HG03064 (cell line): ENCODE results near the gene DPP10.

ENCODE experiments used
- ATAC-seq: cut with Tn5 transposase; IDR thresholded peaks from one replicate; pipeline ENCODE4 v1.9.1; 2021; ENCODE audit warnings: low read depth; ENCODE audit not compliant: unreplicated experiment

DPP10 gene

DNA sequence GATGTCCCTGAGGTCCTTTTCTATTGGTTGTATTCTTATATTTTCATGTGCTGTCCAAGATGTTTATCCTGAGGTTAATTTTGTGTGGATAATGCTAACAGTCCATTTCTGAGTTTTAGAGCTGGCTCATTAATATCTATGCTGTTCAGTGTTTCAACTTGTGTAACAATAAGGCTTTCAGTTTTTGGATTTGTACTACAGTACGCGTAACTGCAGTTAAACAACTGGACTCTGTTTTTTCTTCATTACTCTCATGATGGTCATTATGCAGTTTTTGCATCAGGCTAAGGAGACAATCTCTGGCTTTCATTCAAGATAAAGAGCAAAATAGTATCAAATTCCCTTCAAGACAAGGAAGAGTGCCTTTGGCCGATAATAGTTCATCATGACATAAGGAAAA lies 1364.8 kb downstream of the DPP10 start:
- ATAC-seq, result no peak

DNA sequence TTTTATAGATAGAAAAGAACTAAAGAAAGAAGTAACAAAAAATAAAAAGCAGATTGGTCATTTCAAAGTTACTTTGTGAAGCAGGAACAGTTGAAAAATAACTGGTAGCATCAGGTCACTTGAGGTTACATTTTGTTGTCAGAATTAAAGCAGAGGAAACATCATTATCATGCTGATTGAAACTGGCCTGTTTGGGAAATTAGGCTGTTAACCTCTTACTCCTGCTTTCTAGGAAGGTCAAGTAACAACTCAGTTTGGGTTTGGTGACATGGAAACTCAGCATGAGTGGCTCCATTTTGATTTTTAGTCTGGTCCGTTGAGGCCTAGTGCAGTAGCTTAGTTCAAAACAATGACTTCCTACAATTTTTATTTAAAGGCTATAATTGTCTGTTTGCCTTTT lies 1383.5 kb downstream of the DPP10 start:
- no peak for ATAC-seq

DNA sequence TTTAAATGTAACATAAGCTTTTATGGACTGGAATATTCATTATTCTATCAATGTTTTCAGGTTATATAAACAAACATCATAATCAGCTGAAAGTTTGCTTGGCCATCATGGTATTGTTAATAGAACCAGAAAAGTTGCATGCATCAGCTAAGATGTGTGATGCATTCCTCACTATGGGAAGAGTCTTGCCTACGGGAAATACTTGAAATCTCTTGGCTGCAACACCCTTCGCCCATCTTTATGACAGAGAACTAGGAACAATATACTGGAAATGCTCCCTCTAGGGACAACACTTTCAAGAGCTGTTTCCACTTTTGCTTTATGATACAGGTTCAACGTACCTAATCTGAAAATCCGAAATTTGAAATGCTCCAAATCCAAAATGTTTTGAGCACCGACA lies 1390.8 kb downstream of the DPP10 start:
- ATAC-seq, result no peak

DNA sequence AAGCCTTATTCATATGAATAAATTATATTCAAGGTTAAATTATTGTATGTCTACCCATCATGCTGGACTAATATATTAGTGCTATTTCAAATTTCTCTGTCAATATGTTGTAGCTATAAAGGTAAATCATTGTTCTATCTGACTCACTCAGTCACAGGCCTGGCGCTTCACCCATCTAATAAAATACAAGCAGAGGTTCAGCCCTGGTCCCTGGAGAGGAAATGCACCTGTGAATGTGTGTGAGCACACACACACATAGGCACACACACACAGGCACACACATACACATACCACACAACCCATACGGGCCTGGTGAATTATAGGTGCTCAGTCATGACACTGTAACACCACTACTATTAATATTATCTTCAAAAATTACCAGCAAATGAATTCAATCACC lies 1396.1 kb downstream of the DPP10 start:
- no peak for ATAC-seq

DNA sequence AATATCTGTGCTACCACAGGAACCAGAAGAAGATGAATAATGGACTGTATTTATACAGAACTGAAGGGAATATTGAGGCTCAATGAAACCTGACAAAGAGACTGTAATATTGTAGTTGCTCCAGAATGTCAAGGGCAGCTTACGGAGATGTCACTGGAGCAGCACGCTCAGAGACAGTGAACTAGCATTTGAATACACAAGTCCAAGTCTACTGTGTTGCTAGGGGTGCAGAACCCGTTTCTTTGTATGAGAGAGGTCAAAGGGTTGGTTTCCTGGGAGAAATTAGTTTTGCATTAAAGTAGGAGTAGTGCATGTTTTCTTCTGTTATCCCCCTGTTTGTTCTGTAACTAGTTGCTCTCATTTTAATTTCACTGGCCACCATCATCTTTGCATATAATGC lies 1399.9 kb downstream of the DPP10 start:
- no peak for ATAC-seq

DNA sequence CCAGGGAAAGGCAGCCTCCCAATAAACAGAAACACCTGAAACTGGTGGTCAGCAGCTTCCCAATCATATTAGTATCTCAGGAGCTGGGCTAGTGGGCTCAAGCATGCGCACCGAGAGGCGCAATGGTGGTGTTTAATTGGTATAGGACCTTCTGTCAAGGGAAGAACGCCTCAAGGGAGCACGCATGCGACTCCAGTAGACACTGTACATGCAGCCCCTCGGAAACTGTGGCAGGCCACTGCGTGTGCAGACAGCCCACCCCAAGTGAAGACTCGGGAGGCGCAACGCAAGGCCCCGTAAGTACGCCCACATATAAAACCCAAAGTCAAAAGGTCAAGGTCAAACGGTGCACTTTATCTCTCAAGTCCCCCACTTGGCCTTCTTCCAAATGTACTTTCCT lies 1405.8 kb downstream of the DPP10 start:
- ATAC-seq, result no peak

DNA sequence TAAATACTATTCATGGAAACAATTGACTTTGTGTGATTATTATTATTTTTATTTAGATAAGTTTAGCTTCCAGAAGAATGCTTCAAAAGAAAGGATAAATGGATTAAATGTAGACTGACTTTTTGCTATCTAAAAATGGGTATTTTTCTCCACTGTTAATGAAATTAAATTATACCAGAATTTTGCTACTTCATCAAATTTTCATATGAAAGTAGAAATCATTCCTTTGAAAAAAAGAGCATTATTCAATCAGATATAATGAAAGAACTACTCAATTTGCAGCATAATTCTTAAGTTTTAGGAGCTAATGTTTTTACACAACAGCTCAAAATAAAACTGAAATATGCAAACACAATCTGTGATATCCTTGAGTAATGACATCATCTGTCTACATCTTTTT lies 1424.6 kb downstream of the DPP10 start:
- ATAC-seq, result no peak

DNA sequence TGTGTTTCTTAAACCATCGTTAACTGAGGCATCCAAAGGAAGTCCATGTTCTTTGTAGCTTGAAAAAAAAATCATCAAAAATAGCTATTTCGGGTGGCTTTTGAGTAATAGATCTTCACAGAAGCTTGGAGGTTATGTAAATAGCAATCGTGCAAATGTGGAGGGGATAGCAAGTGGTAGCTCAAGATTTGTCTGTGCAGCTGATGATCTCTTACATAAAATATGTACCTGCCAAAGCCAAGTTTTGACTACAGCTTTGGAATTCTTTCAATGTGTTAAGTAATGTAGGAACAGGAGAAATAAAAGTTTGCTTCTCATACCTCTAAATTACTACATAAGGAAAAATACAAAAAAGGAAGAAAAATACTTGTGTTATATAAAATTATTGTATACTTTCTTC lies 1432.0 kb downstream of the DPP10 start:
- no peak for ATAC-seq

DNA sequence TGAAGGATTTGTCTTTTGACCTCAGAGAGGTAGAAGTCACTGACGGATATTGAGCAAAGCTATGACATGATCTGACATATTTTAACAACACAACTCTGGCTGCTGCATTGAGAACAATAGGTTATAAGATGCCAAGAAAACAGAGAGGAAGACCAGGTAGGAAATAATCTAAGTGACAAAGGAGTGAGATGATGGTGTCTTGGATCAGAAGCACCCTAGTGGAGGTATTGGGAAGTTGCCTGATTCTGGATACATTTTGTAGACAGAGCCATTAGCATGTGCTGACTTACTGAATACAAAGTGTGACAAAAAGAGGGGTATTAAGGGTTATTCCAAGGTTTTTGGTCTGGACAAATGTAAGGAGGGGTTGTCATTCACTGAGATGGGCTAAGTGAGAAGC lies 1438.1 kb downstream of the DPP10 start:
- ATAC-seq, result no peak

DNA sequence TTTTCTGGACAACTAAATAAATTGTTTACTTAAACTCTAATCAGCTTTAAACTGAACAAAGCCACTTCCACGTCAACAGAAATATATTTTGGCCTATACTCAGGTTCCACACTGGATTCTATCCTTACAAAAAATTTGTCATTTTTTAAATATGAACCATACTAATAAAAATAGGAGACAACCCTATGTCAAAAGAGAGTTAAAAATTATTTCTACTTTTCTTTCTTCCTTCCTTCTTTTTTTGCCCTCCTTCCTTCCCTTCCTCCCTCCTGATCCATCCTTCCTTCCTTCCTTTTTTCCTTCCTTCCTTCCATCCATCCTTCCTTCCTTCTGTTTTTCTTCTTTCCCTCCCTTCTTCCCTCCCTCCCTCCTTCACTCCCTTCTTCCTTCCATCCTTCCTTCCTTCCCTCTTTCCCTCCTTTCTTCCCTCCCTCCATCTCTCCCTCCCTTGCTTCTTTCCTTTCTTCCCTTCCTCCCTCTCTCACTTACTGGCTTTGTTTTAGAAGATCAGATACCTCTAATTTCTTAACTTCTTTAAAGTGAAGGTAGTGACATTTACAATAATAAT lies 1444.9 kb downstream of the DPP10 start:
- no peak for ATAC-seq
